ENCODE measurements around the gene GART. TPM values are rescaled to one million over a fixed set of nuclear protein-coding genes. Genes with fewer than 3 reads are reported as not detected.

Gene GART
- total RNA-seq, 1 experiment from 2014 or later = 241 TPM

GRCh38 chr21:33458861-33459260 lies 83.1 kb downstream of the GART start:
- intact Hi-C loops (cut with micrococcal nuclease) = no loop called here
- H3K4me1 ChIP-seq (ENCODE audit: control insufficient read depth in 1 of 2, insufficient read depth in 2 of 2, low read length in 2 of 2) = no peaks in the 10 kb centered on the region
- no peaks in the 10 kb centered on the region for H3K79me2 ChIP-seq (ENCODE audit: insufficient read depth, low read length)
- H3K9me3 ChIP-seq (ENCODE audit: control insufficient read depth in 1 of 2, insufficient read depth in 1 of 2, low read depth in 1 of 2, low read length in 2 of 2) = no peaks in the 10 kb centered on the region
- no peak overlapping the region for H3K9ac ChIP-seq (ENCODE audit: low read length)
- H3K36me3 ChIP-seq (ENCODE audit: control insufficient read depth in 1 of 2, insufficient read depth in 2 of 2, low read length in 2 of 2) = no peaks in the 10 kb centered on the region
- no TSS peak for BruUV-seq (replicated peaks)
- H3K9me2 ChIP-seq (ENCODE audit: insufficient read depth) = no peaks in the 10 kb centered on the region
- CTCF ChIA-PET = no interaction called here
- RAD21 ChIA-PET (ENCODE audit: low non-redundant PET in 1 of 2, low total read pairs in 2 of 2, uncharacterized antibody in 2 of 2, unreplicated experiment in 2 of 2) = no interaction called here
- ATAC-seq (no peak), DNase-seq (ENCODE audit: low read depth, low spot score) (no peak)
- no peaks in the 10 kb centered on the region for H3K27me3 ChIP-seq (ENCODE audit: insufficient read depth, low read length)
- no peak overlapping the region for H3K27ac ChIP-seq (ENCODE audit: low read depth, low read length)
- H3K4me2 ChIP-seq (ENCODE audit: low read length) = no peak overlapping the region
- H3K4me3 ChIP-seq (replicated peaks in 1 of 2; ENCODE audit: low read depth in 1 of 2, low read length in 2 of 2) = no peak overlapping the region
- H4K20me1 ChIP-seq (ENCODE audit: insufficient read depth) = no peaks in the 10 kb centered on the region
- POLR2A ChIA-PET = no interaction called here
- TF ChIP-seq CTCF (IDR thresholded peaks at IDR 0.05 in 2 of 3, conservative IDR thresholded peaks at IDR 0.05 in 1 of 3; ENCODE audit: borderline replicate concordance in 1 of 3, insufficient read depth in 1 of 3, low read depth in 2 of 3, low read length in 2 of 3) (no peak), ZFX (IDR thresholded peaks at IDR 0.05) (no peak), RAD21 (IDR thresholded peaks at IDR 0.05; ENCODE audit: low read depth) (no peak)
- H2AFZ ChIP-seq (ENCODE audit: low read depth, low read length, poor library complexity, severe bottlenecking) = no peak overlapping the region

GRCh38 chr21:33455686-33456446 lies 86.1 kb downstream of the GART start:
- Histone ChIP-seq H3K27me3 (ENCODE audit: insufficient read depth, low read length) (no peaks in the 10 kb centered on the region), H3K9ac (ENCODE audit: low read length) (no peak overlapping the region), H3K4me1 (ENCODE audit: control insufficient read depth in 1 of 2, insufficient read depth in 2 of 2, low read length in 2 of 2) (peaks cover 3 to 6% of the 10 kb centered on the region in 2 experiments; a peak in 1 of 4 replicates), H4K20me1 (ENCODE audit: insufficient read depth) (no peaks in the 10 kb centered on the region), H3K9me3 (ENCODE audit: control insufficient read depth in 1 of 2, insufficient read depth in 1 of 2, low read depth in 1 of 2, low read length in 2 of 2) (no peaks in the 10 kb centered on the region), H3K4me3 (replicated peaks in 1 of 2; ENCODE audit: low read depth in 1 of 2, low read length in 2 of 2) (no peak overlapping the region), H3K9me2 (ENCODE audit: insufficient read depth) (no peaks in the 10 kb centered on the region), H3K4me2 (ENCODE audit: low read length) (no peak overlapping the region), H3K79me2 (ENCODE audit: insufficient read depth, low read length) (no peaks in the 10 kb centered on the region), H2AFZ (ENCODE audit: low read depth, low read length, poor library complexity, severe bottlenecking) (no peak overlapping the region), H3K27ac (ENCODE audit: low read depth, low read length) (no peak overlapping the region), H3K36me3 (ENCODE audit: control insufficient read depth in 1 of 2, insufficient read depth in 2 of 2, low read length in 2 of 2) (no peaks in the 10 kb centered on the region)
- intact Hi-C loops (cut with micrococcal nuclease) = no loop called here
- no peak for TF ChIP-seq ZNF274 (IDR thresholded peaks at IDR 0.05; ENCODE audit: low read depth, low read length)
- no peak for TF ChIP-seq SP1 (IDR thresholded peaks at IDR 0.05; ENCODE audit: low read depth)
- no peak for TF ChIP-seq POLR2AphosphoS5 (IDR thresholded peaks at IDR 0.05; ENCODE audit: low read depth, low read length)
- TF ChIP-seq CTCF (IDR thresholded peaks at IDR 0.05 in 2 of 3, conservative IDR thresholded peaks at IDR 0.05 in 1 of 3; ENCODE audit: borderline replicate concordance in 1 of 3, insufficient read depth in 1 of 3, low read depth in 2 of 3, low read length in 2 of 3) = no peak
- no peak for TF ChIP-seq TCF7L2 (IDR thresholded peaks at IDR 0.05; ENCODE audit: borderline replicate concordance, extremely low read depth, insufficient read depth, insufficient read length)
- TF ChIP-seq SRF (IDR thresholded peaks at IDR 0.05; ENCODE audit: low read depth) = no peak
- no peak for TF ChIP-seq RAD21 (IDR thresholded peaks at IDR 0.05; ENCODE audit: low read depth)
- TF ChIP-seq ELF1 (IDR thresholded peaks at IDR 0.05; ENCODE audit: borderline replicate concordance, low read depth) = no peak
- TF ChIP-seq MAX (IDR thresholded peaks at IDR 0.05) = no peak
- no peak for TF ChIP-seq POLR2A (IDR thresholded peaks at IDR 0.05; ENCODE audit: borderline replicate concordance, extremely low read depth, insufficient read depth, insufficient read length)
- no peak for TF ChIP-seq JUND (IDR thresholded peaks at IDR 0.05)
- TF ChIP-seq ATF3 (IDR thresholded peaks at IDR 0.05) = no peak
- TF ChIP-seq CEBPB (IDR thresholded peaks at IDR 0.05; ENCODE audit: low read depth) = no peak
- TF ChIP-seq SIN3A (IDR thresholded peaks at IDR 0.05; ENCODE audit: low read depth) = no peak
- ChIA-PET CTCF (interaction anchor here (1.2 kb wide), 1 partner anchor 94 kb away, joined by 3 read pairs; no protein-coding TSS in a partner anchor), POLR2A (interaction anchor here (1.0 kb wide), 1 partner anchor 24 kb away, joined by 3 read pairs; the partner anchor contains the start of gene TMEM50B), RAD21 (ENCODE audit: low non-redundant PET in 1 of 2, low total read pairs in 2 of 2, uncharacterized antibody in 2 of 2, unreplicated experiment in 2 of 2) (no interaction called here)
- ATAC-seq (no peak), DNase-seq (ENCODE audit: low read depth, low spot score) (no peak)
- no TSS peak for BruUV-seq (replicated peaks)

All from HCT116 (cell line).